Mesothelial cell of epicardium (in vitro differentiated cells): ENCODE measurements around the gene CCM2L. TPM values are rescaled to one million over a fixed set of nuclear protein-coding genes. Genes with fewer than 3 reads are reported as not detected.
"Not testable (repeated sequence)": the region's sequence is repeated elsewhere in the genome, so short reads cannot be mapped to it uniquely, and the experiment has no call there.

ENCODE experiments used
- DNase-seq, 2 experiments: peaks; one replicate each; pipeline ENCODE4 v3.0.0; 2021; ENCODE audit warnings: low spot score in 2 of 2; ENCODE audit not compliant: unreplicated experiment in 2 of 2
- H3K27ac Mint-ChIP-seq: 2 replicates; pipeline ENCODE4 v1.8.0; 2021; ENCODE audit warnings: mixed read lengths
- H3K27me3 Mint-ChIP-seq: 2 replicates; pipeline ENCODE4 v1.8.0; 2021; ENCODE audit warnings: low read depth, mixed read lengths
- H3K36me3 Mint-ChIP-seq: 2 replicates; pipeline ENCODE4 v1.8.0; 2021; ENCODE audit warnings: mixed read lengths
- H3K4me1 Mint-ChIP-seq: 2 replicates; pipeline ENCODE4 v1.8.0; 2021; ENCODE audit warnings: mixed read lengths
- H3K4me3 Mint-ChIP-seq: 2 replicates; pipeline ENCODE4 v1.8.0; 2021; ENCODE audit warnings: mild to moderate bottlenecking, moderate library complexity, mixed read lengths
- H3K9me3 Mint-ChIP-seq: 2 replicates; pipeline ENCODE4 v1.8.0; 2021; ENCODE audit warnings: mixed read lengths
- total RNA-seq: library from RNA; stranded (reverse); gene quantifications from 3 replicates; pipeline ENCODE4 v1.2.1, GENCODE V29; 2021
- TF ChIP-seq, protein P1 (sequence below): fragments of 200-600 bp; sonication (generic); IDR thresholded peaks from one replicate; pipeline ENCODE4 v1.5.0; 2021; ENCODE audit warnings: antibody characterized with exemption; ENCODE audit not compliant: unreplicated experiment

The CCM2L gene
- total RNA-seq, 1 donor from 2014 or later: 0.16 TPM

DNA sequence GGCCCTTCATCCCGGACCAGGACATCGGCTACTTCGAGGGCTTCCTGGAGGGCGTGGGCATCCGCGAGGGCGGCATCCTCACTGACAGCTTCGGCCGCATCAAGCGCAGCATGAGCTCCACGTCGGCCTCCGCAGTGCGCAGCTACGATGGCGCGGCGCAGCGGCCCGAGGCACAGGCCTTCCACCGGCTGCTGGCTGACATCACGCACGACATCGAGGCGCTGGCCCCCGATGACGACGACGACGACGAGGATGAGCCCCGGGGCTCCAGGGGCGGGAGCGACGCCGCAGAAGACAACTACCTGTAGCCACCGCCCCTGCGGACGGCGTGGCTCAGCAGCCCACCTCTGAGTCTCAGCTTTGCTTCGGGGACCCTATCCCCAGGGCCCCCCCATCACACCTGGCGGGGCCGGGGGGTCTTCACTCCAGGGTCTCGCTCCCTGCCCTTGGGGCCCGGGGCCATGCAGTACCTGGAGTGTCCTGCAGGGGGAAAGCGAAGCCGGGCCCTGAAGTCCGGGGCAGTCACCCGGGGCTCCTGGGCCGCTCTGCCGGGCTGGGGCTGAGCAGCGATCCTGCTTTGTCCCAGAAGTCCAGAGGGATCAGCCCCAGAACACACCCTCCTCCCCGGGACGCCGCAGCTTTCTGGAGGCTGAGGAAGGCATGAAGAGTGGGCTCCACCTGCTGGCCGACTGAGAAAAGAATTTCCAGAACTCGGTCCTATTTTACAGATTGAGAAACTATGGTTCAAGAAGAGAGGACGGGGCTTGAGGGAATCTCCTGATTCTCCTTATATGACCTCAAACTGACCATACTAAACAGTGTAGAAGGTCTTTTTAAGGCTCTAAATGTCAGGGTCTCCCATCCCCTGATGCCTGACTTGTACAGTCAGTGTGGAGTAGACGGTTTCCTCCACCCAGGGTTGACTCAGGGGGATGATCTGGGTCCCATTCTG is 21.0 kb downstream of the CCM2L start:
- Mint-ChIP-seq H3K27ac (no peak overlapping the region), H3K36me3 (no peaks in the 10 kb centered on the region), H3K4me1 (no peaks in the 10 kb centered on the region), H3K4me3 (peak overlapping the region; percentile 41), H3K9me3 (no peaks in the 10 kb centered on the region), H3K27me3 (peaks cover 71% of the 10 kb centered on the region)
- DNase-seq: peak; percentile 52 to 79
- TF ChIP-seq, protein P1, sequence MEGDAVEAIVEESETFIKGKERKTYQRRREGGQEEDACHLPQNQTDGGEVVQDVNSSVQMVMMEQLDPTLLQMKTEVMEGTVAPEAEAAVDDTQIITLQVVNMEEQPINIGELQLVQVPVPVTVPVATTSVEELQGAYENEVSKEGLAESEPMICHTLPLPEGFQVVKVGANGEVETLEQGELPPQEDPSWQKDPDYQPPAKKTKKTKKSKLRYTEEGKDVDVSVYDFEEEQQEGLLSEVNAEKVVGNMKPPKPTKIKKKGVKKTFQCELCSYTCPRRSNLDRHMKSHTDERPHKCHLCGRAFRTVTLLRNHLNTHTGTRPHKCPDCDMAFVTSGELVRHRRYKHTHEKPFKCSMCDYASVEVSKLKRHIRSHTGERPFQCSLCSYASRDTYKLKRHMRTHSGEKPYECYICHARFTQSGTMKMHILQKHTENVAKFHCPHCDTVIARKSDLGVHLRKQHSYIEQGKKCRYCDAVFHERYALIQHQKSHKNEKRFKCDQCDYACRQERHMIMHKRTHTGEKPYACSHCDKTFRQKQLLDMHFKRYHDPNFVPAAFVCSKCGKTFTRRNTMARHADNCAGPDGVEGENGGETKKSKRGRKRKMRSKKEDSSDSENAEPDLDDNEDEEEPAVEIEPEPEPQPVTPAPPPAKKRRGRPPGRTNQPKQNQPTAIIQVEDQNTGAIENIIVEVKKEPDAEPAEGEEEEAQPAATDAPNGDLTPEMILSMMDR: peak; percentile 100

DNA sequence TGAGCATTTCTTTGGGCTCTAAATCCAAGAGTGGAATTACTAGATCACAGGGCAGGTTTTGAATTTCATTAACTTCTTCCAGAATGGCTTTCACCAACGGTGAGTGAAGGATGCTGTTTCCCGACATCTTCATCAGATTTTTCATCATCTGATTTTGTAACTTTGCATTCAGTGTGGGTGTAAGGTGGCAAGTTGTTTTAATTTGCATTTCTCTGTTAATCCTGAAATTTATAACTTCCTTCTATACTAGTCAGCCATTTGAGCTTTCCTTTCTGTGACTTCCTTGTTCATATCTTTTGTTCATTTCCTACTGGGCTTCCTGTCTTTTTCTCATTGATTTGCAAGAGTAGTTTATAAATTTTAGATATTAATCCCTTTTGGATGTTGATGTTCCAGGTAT is 23.1 kb downstream of the CCM2L start:
- Mint-ChIP-seq H3K4me3 (no peak overlapping the region), H3K27me3 (peaks cover 83% of the 10 kb centered on the region)

DNA sequence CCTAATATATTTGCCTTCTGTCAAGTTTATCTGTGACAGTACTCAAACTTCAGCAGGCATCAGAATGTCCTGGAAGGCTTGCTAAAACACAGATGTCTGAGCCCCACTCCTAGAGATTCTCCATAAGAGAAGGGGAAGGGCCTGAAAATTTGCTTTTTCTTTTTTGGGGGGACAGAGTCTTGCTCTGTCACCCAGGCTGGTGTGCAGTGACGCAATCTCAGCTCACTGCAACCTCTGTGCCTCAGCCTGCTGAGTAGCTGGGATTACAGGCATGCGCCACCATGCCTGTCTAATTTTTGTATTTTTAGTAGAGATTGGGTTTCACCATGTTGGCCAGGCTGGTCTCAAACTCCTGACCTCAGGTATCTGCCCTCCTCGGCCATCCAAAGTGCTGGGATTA is 23.5 kb downstream of the CCM2L start:
- H3K4me1 Mint-ChIP-seq, H3K9me3 Mint-ChIP-seq, H3K36me3 Mint-ChIP-seq, H3K27ac Mint-ChIP-seq, DNase-seq, H3K4me3 Mint-ChIP-seq: not testable (repeated sequence)
- peaks cover 81% of the 10 kb centered on the region for H3K27me3 Mint-ChIP-seq

More for the DNA sequence above, 23.1 kb downstream of the CCM2L start:
- TF ChIP-seq, protein P1: no peak
- H3K27ac Mint-ChIP-seq: no peak overlapping the region
- no peaks in the 10 kb centered on the region for H3K36me3 Mint-ChIP-seq
- no peak for DNase-seq
- H3K4me1 Mint-ChIP-seq: no peaks in the 10 kb centered on the region
- no peaks in the 10 kb centered on the region for H3K9me3 Mint-ChIP-seq

DNA sequence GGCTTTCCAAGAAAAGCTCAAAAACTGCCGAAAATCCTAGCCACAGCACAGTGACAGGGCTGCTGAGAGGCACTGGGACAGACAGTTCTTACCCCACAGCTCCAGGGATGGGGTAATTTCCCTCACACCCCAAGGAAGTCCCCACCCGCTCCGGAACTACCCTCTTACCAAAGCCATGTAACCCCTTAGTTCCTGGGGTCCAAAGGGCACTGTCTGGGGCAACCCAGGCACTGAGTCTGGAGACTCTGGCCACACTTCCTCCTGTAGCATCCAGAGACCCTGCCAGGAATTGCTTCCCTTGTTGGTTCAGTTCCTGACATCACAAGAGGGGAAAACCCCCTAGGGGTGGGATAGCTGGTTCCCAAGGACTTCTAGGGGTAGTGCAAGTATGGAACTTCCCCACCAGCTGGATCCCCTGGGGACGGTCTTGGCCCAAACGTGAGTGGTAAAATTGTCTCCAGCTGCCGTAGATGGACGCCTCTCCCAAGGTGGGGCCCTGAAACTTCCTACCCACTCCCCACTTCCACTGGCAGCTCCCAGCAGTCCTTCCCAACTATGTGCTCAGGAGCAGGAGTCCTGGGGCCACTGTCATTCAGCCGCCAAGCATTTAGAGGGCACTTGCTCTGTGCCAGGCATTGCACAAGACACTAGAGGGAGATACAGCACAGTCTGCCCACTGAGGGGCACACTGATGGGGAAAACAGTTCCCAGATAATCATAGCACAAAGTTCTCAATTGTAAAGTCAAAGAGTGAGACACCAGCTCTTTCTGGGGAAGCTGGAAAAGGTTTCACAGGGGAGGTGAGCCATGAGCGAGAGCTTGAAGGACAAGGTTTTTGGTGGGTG is 24.6 kb downstream of the CCM2L start:
- H3K27me3 Mint-ChIP-seq: peaks cover 79% of the 10 kb centered on the region
- H3K36me3 Mint-ChIP-seq: no peaks in the 10 kb centered on the region
- H3K27ac Mint-ChIP-seq: no peak overlapping the region
- no peaks in the 10 kb centered on the region for H3K4me1 Mint-ChIP-seq
- no peak for DNase-seq
- TF ChIP-seq, protein P1: no peak
- H3K4me3 Mint-ChIP-seq: no peak overlapping the region
- no peaks in the 10 kb centered on the region for H3K9me3 Mint-ChIP-seq

DNA sequence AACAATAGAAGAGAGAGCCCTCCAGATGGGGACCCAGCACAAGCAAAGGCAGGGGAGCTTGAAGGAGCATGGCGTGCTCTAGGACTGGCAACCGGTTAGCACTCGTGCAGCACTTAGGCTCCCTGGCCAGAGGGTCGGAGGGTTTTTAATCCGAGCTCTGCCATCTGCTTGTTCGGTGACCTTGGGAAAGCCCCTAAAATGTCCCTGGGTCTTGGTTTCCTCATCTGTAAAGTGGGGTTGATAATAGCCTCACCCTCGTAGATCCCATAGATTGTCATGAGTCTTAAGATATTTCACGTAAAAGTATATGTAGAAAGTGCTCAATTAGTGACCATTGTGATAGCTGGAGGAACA is 25.2 kb downstream of the CCM2L start:
- TF ChIP-seq, protein P1: no peak
- DNase-seq: no peak
- Mint-ChIP-seq H3K36me3 (no peaks in the 10 kb centered on the region), H3K27me3 (peaks cover 73% of the 10 kb centered on the region), H3K9me3 (no peaks in the 10 kb centered on the region), H3K27ac (no peak overlapping the region), H3K4me3 (no peak overlapping the region), H3K4me1 (no peaks in the 10 kb centered on the region)

DNA sequence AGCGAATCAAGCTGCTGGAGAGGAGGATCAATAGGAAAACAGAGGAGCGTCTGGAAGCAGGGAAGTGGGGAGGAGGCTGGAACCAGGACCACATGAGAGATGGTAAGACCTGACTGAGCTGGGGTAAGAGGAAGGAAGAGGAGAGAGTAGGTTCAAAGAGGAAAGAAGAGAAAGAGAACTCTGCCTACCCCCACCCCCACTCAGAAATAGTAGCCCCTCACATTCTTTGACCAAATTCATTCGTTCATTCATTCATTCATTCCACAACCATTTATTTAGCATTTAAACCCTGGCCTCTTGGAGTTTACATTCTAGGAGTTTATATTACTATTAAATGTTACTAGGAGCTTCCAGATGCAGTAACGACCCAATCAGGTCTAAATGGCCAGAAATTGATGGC is 26.0 kb downstream of the CCM2L start:
- TF ChIP-seq, protein P1: no peak
- H3K27me3 Mint-ChIP-seq: peaks cover 69% of the 10 kb centered on the region
- DNase-seq: no peak
- H3K36me3 Mint-ChIP-seq: no peaks in the 10 kb centered on the region
- H3K9me3 Mint-ChIP-seq: no peaks in the 10 kb centered on the region
- no peak overlapping the region for H3K4me3 Mint-ChIP-seq
- H3K27ac Mint-ChIP-seq: no peak overlapping the region
- H3K4me1 Mint-ChIP-seq: peaks cover 3% of the 10 kb centered on the region
